Measurements from ENCODE around the gene PRKCZ. TPM values are rescaled to one million over a fixed set of nuclear protein-coding genes. Genes with fewer than 3 reads are reported as not detected.

The PRKCZ gene
- total and polyA plus RNA-seq, 9 of the 15 experiments (the other 6 are each of a cell fraction or from before 2014, with no cell fraction given), result 0.07 to 3.1 (median 1.3) TPM

DNA sequence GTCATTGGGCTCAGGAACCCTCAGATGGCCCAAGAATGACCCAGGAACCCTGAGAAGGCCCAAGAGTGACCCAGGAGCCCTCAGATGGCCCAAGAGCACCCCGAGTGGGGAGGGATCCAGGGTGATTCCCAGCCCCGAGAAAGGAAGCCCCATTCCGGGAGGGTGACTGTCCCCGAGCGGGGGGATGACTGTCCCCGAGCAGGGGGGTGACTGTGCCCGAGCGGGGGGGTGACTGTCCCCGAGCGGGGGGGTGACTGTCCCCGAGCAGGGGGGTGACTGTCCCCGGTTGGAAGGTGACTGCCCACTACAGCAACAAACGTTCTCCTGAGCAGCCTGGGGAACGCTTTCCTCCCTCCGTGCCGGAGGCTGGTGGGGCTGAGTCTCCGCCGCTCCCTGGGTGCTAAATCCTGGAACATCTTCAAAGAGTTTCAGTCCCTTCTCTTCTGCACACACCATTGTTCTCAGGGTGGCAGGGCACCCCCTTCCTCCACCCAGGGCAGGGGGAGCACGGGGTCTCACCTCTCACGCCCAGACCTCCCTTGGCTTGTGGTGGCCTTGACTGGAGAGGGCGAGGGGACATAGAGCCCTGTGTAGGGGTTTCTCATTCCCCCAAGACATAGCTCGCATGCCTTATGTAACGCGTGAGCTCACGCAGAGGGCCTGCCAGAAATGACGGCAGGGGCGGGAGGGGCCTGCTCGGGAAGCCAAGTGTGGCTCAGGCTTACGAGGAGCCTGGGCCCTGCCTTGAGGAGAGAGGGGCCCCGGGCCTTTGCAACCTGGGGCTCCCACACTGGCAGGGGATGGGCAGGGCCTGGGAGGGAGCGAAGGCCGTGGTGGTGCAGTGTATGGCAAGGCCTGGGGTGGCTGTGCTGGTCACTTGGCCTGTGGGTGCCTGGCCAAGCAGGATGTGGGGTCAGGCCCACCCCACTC lies 163.6 kb downstream of the PRKCZ start (continued):
- TF ChIP-seq, protein P1, sequence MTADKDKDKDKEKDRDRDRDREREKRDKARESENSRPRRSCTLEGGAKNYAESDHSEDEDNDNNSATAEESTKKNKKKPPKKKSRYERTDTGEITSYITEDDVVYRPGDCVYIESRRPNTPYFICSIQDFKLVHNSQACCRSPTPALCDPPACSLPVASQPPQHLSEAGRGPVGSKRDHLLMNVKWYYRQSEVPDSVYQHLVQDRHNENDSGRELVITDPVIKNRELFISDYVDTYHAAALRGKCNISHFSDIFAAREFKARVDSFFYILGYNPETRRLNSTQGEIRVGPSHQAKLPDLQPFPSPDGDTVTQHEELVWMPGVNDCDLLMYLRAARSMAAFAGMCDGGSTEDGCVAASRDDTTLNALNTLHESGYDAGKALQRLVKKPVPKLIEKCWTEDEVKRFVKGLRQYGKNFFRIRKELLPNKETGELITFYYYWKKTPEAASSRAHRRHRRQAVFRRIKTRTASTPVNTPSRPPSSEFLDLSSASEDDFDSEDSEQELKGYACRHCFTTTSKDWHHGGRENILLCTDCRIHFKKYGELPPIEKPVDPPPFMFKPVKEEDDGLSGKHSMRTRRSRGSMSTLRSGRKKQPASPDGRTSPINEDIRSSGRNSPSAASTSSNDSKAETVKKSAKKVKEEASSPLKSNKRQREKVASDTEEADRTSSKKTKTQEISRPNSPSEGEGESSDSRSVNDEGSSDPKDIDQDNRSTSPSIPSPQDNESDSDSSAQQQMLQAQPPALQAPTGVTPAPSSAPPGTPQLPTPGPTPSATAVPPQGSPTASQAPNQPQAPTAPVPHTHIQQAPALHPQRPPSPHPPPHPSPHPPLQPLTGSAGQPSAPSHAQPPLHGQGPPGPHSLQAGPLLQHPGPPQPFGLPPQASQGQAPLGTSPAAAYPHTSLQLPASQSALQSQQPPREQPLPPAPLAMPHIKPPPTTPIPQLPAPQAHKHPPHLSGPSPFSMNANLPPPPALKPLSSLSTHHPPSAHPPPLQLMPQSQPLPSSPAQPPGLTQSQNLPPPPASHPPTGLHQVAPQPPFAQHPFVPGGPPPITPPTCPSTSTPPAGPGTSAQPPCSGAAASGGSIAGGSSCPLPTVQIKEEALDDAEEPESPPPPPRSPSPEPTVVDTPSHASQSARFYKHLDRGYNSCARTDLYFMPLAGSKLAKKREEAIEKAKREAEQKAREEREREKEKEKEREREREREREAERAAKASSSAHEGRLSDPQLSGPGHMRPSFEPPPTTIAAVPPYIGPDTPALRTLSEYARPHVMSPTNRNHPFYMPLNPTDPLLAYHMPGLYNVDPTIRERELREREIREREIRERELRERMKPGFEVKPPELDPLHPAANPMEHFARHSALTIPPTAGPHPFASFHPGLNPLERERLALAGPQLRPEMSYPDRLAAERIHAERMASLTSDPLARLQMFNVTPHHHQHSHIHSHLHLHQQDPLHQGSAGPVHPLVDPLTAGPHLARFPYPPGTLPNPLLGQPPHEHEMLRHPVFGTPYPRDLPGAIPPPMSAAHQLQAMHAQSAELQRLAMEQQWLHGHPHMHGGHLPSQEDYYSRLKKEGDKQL (CRISPR knock-in tag; IDR thresholded peaks at IDR 0.05; ENCODE audit: borderline replicate concordance), result 0 out of 2 replicates have a peak, but pooled peaks have one; percentile 21
- TF ChIP-seq, protein P2, sequence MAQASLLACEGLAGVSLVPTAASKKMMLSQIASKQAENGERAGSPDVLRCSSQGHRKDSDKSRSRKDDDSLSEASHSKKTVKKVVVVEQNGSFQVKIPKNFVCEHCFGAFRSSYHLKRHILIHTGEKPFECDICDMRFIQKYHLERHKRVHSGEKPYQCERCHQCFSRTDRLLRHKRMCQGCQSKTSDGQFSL (CRISPR knock-in tag; IDR thresholded peaks at IDR 0.05), result peak; percentile 83; the same call in 1 of the 2 replicates
- TF ChIP-seq, protein P2 (tag; IDR thresholded peaks at IDR 0.05), result peak in 1 of 2 experiments; percentile 56; a peak in 1 of 4 replicates
- TF ChIP-seq, protein P3, sequence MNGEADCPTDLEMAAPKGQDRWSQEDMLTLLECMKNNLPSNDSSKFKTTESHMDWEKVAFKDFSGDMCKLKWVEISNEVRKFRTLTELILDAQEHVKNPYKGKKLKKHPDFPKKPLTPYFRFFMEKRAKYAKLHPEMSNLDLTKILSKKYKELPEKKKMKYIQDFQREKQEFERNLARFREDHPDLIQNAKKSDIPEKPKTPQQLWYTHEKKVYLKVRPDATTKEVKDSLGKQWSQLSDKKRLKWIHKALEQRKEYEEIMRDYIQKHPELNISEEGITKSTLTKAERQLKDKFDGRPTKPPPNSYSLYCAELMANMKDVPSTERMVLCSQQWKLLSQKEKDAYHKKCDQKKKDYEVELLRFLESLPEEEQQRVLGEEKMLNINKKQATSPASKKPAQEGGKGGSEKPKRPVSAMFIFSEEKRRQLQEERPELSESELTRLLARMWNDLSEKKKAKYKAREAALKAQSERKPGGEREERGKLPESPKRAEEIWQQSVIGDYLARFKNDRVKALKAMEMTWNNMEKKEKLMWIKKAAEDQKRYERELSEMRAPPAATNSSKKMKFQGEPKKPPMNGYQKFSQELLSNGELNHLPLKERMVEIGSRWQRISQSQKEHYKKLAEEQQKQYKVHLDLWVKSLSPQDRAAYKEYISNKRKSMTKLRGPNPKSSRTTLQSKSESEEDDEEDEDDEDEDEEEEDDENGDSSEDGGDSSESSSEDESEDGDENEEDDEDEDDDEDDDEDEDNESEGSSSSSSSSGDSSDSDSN (IDR thresholded peaks at IDR 0.05; ENCODE audit: borderline replicate concordance in 1 of 2, low read depth in 2 of 2, low read length in 2 of 2), result no peak
- TF ChIP-seq, protein P4, sequence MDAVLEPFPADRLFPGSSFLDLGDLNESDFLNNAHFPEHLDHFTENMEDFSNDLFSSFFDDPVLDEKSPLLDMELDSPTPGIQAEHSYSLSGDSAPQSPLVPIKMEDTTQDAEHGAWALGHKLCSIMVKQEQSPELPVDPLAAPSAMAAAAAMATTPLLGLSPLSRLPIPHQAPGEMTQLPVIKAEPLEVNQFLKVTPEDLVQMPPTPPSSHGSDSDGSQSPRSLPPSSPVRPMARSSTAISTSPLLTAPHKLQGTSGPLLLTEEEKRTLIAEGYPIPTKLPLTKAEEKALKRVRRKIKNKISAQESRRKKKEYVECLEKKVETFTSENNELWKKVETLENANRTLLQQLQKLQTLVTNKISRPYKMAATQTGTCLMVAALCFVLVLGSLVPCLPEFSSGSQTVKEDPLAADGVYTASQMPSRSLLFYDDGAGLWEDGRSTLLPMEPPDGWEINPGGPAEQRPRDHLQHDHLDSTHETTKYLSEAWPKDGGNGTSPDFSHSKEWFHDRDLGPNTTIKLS (IDR thresholded peaks at IDR 0.05; ENCODE audit: borderline replicate concordance, low read depth), result no peak
- TF ChIP-seq, protein P5, sequence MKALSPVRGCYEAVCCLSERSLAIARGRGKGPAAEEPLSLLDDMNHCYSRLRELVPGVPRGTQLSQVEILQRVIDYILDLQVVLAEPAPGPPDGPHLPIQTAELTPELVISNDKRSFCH (CRISPR knock-in tag; IDR thresholded peaks at IDR 0.05), result no peak
- TF ChIP-seq, protein P5 (tag; IDR thresholded peaks at IDR 0.05), result no peak
- TF ChIP-seq U2AF1 (optimal IDR thresholded peaks at IDR 0.05; ENCODE audit: low read depth, low read length) (no peak), ZNF212 (CRISPR knock-in tag; IDR thresholded peaks at IDR 0.05) (no peak), ZBTB7A (IDR thresholded peaks at IDR 0.05; ENCODE audit: borderline replicate concordance, control insufficient read depth, low read depth, low read length) (no peak), MEF2D (tag; conservative IDR thresholded peaks at IDR 0.05; ENCODE audit: low read depth) (no peak), RFX5 (IDR thresholded peaks at IDR 0.05; ENCODE audit: low read depth, low read length) (no peak), STAT5B (CRISPR knock-in tag; IDR thresholded peaks at IDR 0.05) (no peak), HDAC1 (IDR thresholded peaks at IDR 0.05) (no peak), POLR2G (IDR thresholded peaks at IDR 0.05; ENCODE audit: low read depth, low read length) (peak; percentile 37)
